Measurements from ENCODE around the gene PRDM11.

DNA sequence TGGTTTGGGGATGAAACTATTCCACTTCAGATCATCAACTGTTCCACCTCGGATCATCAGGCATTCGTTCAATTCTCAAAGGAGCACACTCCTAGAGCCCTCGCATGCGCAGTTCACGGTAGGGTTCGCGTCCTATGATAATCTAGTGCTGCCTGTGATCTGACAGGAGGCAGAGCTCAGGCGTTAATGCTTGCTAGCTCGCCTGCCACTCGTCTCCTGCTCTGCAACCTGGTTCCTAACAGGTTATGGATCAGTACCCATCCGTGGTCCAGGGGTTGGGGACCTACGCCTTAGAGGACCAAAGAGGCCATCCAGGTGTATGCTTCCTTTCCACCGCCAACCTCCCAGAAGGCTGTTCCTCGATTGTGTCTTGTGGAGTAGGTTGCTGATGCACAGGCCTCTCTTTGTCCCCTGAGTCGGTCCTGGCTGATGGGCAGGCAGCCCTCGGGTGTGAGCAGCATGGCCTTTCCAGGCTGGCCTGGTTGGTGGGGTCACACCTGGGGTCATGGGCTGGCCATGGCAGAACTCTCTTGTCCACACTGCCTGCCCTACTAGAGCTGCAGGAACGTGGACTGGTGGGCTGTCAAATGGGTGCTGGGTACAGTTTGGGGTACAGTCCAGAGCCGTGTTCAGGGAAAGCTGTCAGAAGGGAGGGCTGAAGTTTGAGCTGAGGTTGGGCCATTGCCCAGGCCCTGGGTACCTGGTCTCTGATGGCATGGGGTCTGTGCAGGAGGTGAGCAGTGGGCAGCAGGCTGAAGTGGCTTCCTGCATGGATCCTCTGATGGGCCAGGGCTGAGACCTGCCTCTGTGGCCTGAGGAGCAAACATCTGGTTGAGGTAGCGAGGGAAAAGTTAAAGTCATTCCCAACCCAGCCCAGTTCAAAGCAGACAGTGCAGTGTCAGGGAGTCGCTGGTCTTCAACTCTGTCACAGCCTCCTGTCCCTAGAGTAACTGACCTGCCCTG lies 11.1 kb downstream of the PRDM11 start:
- TF ChIP-seq, protein P1, sequence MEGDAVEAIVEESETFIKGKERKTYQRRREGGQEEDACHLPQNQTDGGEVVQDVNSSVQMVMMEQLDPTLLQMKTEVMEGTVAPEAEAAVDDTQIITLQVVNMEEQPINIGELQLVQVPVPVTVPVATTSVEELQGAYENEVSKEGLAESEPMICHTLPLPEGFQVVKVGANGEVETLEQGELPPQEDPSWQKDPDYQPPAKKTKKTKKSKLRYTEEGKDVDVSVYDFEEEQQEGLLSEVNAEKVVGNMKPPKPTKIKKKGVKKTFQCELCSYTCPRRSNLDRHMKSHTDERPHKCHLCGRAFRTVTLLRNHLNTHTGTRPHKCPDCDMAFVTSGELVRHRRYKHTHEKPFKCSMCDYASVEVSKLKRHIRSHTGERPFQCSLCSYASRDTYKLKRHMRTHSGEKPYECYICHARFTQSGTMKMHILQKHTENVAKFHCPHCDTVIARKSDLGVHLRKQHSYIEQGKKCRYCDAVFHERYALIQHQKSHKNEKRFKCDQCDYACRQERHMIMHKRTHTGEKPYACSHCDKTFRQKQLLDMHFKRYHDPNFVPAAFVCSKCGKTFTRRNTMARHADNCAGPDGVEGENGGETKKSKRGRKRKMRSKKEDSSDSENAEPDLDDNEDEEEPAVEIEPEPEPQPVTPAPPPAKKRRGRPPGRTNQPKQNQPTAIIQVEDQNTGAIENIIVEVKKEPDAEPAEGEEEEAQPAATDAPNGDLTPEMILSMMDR (IDR thresholded peaks at IDR 0.05): no peak
- TF ChIP-seq POLR2A (IDR thresholded peaks at IDR 0.05): no peak

Measured in right lobe of liver (tissue), 4 donors.